ENCODE data around the gene DCDC2C. TPM values are rescaled to one million over a fixed set of nuclear protein-coding genes. Genes with fewer than 3 reads are reported as not detected.

DCDC2C gene
- total RNA-seq, 1 donor from 2014 or later: not detected

DNA sequence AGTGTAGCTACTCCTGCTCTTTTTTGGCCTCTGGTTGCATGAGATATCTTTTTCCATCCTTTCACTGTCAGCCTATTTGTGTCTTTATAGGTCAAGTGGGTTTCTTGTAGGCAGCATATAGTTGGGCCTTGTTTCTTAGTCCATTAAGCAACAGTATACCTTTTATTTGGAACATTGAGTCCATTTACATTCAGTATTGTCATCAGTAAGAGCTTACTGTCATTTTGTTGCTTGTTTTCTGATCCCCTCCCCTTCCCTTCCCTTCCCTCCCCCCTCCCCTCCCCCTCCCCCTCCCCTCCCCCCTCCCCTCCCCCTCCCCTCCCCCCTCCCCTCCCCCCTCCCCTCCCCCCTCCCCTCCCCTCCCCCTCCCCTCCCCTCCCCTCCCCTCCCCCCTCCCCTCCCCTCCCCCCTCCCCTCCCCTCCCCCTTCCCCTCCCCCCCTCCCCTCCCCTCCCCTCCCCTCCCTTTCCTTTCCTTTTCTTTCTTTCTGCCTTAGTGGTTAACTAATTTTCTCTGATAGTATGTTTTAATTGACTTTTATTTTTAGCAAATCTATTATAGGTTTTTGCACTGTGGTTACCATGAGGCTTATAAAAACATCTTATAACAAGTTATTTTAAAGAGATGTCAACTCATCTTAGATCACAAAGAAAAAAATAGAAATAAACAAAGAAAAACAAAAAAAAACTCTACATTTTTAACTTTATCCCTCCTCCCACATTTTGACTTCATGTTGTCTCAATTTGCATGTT, 13.2 kb upstream of the DCDC2C start:
- Mint-ChIP-seq H3K9me3 (ENCODE audit: low read depth) (peaks cover 6% of the 10 kb centered on the region), H3K27me3 (peaks cover 11% of the 10 kb centered on the region), H3K36me3 (ENCODE audit: insufficient read depth) (no peaks in the 10 kb centered on the region), H3K4me3 (ENCODE audit: low read depth) (no peak overlapping the region), H3K4me1 (ENCODE audit: low read depth) (no peaks in the 10 kb centered on the region), H3K27ac (no peak overlapping the region)
- DNase-seq (ENCODE audit: low spot score, unreplicated experiment): no peak
- TF ChIP-seq, protein P1, sequence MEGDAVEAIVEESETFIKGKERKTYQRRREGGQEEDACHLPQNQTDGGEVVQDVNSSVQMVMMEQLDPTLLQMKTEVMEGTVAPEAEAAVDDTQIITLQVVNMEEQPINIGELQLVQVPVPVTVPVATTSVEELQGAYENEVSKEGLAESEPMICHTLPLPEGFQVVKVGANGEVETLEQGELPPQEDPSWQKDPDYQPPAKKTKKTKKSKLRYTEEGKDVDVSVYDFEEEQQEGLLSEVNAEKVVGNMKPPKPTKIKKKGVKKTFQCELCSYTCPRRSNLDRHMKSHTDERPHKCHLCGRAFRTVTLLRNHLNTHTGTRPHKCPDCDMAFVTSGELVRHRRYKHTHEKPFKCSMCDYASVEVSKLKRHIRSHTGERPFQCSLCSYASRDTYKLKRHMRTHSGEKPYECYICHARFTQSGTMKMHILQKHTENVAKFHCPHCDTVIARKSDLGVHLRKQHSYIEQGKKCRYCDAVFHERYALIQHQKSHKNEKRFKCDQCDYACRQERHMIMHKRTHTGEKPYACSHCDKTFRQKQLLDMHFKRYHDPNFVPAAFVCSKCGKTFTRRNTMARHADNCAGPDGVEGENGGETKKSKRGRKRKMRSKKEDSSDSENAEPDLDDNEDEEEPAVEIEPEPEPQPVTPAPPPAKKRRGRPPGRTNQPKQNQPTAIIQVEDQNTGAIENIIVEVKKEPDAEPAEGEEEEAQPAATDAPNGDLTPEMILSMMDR (IDR thresholded peaks at IDR 0.05; ENCODE audit: unreplicated experiment): no peak

GRCh38 chr2:3692375-3692774, 11.0 kb upstream of the DCDC2C start:
- peaks cover 12% of the 10 kb centered on the region for H3K27me3 Mint-ChIP-seq
- H3K9me3 Mint-ChIP-seq (ENCODE audit: low read depth): peaks cover 5% of the 10 kb centered on the region
- TF ChIP-seq, protein P1 (IDR thresholded peaks at IDR 0.05; ENCODE audit: unreplicated experiment): peak; percentile 63
- no peaks in the 10 kb centered on the region for H3K36me3 Mint-ChIP-seq (ENCODE audit: insufficient read depth)
- no peak for DNase-seq (ENCODE audit: low spot score, unreplicated experiment)
- H3K4me3 Mint-ChIP-seq (ENCODE audit: low read depth): no peak overlapping the region
- no peaks in the 10 kb centered on the region for H3K4me1 Mint-ChIP-seq (ENCODE audit: low read depth)
- no peak overlapping the region for H3K27ac Mint-ChIP-seq

DNA sequence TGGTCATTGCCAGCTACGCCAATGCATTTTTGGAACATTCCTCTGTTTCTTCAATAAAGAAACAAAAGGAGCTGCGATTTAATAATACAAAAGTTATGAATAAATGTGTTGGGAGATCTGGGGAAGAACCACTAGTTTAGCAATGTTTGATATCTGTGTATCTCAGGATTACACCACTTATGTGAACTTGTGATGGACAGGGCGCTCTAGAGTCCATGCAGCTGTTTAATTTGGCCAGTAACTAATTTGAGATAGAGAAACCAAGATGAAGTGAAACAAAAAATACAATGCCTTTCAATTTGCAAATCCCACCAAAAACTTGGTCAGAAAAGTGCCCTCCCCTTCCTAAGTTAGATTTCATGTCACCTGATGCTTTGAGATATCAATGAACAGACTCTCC, 6.8 kb upstream of the DCDC2C start:
- no peak overlapping the region for H3K4me3 Mint-ChIP-seq (ENCODE audit: low read depth)
- TF ChIP-seq, protein P1 (IDR thresholded peaks at IDR 0.05; ENCODE audit: unreplicated experiment): no peak
- DNase-seq (ENCODE audit: low spot score, unreplicated experiment): no peak
- peaks cover 3% of the 10 kb centered on the region for H3K9me3 Mint-ChIP-seq (ENCODE audit: low read depth)
- peaks cover 32% of the 10 kb centered on the region for H3K27me3 Mint-ChIP-seq
- H3K36me3 Mint-ChIP-seq (ENCODE audit: insufficient read depth): no peaks in the 10 kb centered on the region
- no peaks in the 10 kb centered on the region for H3K4me1 Mint-ChIP-seq (ENCODE audit: low read depth)
- H3K27ac Mint-ChIP-seq: no peak overlapping the region

DNA sequence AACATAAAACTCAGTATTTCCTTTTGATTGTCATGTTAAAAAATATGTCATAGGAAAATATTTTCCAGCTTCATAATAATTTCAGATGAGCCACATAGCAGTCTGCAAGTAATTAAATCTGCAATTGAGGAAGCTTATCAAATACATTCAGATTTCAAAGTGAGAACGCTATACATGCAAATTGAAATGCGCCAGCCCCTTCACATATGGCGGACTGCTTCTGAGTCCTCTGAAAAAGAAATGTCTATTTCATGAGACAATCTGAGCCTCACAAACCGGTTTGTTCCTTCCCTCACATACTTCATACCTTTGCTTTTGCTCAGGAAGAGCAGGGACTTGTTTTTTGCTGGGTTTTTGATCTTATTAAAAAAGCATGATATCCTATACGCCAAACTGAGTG, 2.3 kb upstream of the DCDC2C start:
- Mint-ChIP-seq H3K27ac (no peak overlapping the region), H3K27me3 (peaks cover 56% of the 10 kb centered on the region), H3K9me3 (ENCODE audit: low read depth) (peaks cover 6% of the 10 kb centered on the region), H3K4me3 (ENCODE audit: low read depth) (no peak overlapping the region), H3K4me1 (ENCODE audit: low read depth) (no peaks in the 10 kb centered on the region), H3K36me3 (ENCODE audit: insufficient read depth) (no peaks in the 10 kb centered on the region)
- DNase-seq (ENCODE audit: low spot score, unreplicated experiment): no peak
- TF ChIP-seq, protein P1 (IDR thresholded peaks at IDR 0.05; ENCODE audit: unreplicated experiment): no peak

- Mint-ChIP-seq H3K27ac (no peak overlapping the region), H3K4me3 (ENCODE audit: low read depth) (no peak overlapping the region), H3K9me3 (ENCODE audit: low read depth) (peaks cover 6% of the 10 kb centered on the region), H3K4me1 (ENCODE audit: low read depth) (no peaks in the 10 kb centered on the region), H3K36me3 (ENCODE audit: insufficient read depth) (no peaks in the 10 kb centered on the region), H3K27me3 (peaks cover 65% of the 10 kb centered on the region)
- TF ChIP-seq, protein P1 (IDR thresholded peaks at IDR 0.05; ENCODE audit: unreplicated experiment): no peak
- no peak for DNase-seq (ENCODE audit: low spot score, unreplicated experiment)
Observed at GRCh38 chr2:3703757-3704355, 481 bp downstream of the DCDC2C start.
